Breast epithelium (tissue), 4 donors: ENCODE results near the gene PTPRK. TPM values are rescaled to one million over a fixed set of nuclear protein-coding genes. Genes with fewer than 3 reads are reported as not detected.

Source experiments
- DNase-seq, 2 donors: peaks; one replicate each; pipeline ENCODE4 v3.0.0-alpha.2; 2019; ENCODE audit warnings: low spot score in 2 of 2
- H3K27ac ChIP-seq, 2 donors: fragments of 200-600 bp; sonication (generic) in 1 of 2; one replicate each; pipeline ENCODE4 v1.5.1; 2016 to 2019; ENCODE audit warnings: mild to moderate bottlenecking in 1 of 2
- H3K27me3 ChIP-seq, 2 donors: fragments of 200-600 bp; sonication (generic) in 1 of 2; one replicate each; pipeline versions ENCODE4 v1.5.1 to v1.6.0; 2017 to 2019; ENCODE audit warnings: control low read depth in 1 of 2, mild to moderate bottlenecking in 1 of 2
- H3K36me3 ChIP-seq: fragments of 200-600 bp; one replicate; pipeline ENCODE4 v1.5.1; 2019
- H3K4me1 ChIP-seq, 2 donors: fragments of 200-600 bp; sonication (generic); one replicate each; pipeline ENCODE4 v1.5.1; 2016 to 2019; ENCODE audit warnings: control low read depth in 1 of 2
- H3K4me3 ChIP-seq, 3 donors: fragments of 200-600 bp; sonication (generic); 1 replicate in 2 of 3; 2 replicates in 1 of 3; pipeline ENCODE4 v1.5.1; 2016 to 2019; ENCODE audit warnings: mild to moderate bottlenecking in 3 of 3, moderate library complexity in 2 of 3
- H3K9me3 ChIP-seq, 2 donors: fragments of 200-600 bp; sonication (generic) in 1 of 2; one replicate each; pipeline ENCODE4 v1.5.1; 2016 to 2019; ENCODE audit warnings: control low read depth in 1 of 2
- POLR2A ChIP-seq: fragments of 450-650 bp; IDR thresholded peaks from one replicate; pipeline ENCODE4 v1.6.1; 2016; ENCODE audit warnings: antibody characterized with exemption, mild to moderate bottlenecking, moderate library complexity
- POLR2AphosphoS5 ChIP-seq, 3 donors: sonication (generic); formaldehyde crosslinking; IDR thresholded peaks; one replicate each; pipeline ENCODE4 v1.6.1; 2017; ENCODE audit warnings: antibody characterized with exemption in 3 of 3
- intact Hi-C: fragments of 100-400 bp; cut with DNase I; formaldehyde crosslinking; loops from one replicate; pipeline ENCODE4 v1.15.1; 2023; ENCODE audit warnings: low total_unique reads
- total RNA-seq, 3 donors: library from RNA; depleted of rRNA; stranded (reverse); fragments of >200 nt; gene quantifications; one replicate each; pipeline ENCODE4 v1.1.0, GENCODE V29; 2016
- TF ChIP-seq, protein P1 (sequence below), 3 donors: fragments of 450-650 bp; IDR thresholded peaks; one replicate each; pipeline ENCODE4 v1.5.1; 2016 to 2017; ENCODE audit warnings: antibody characterized with exemption in 3 of 3, mild to moderate bottlenecking in 3 of 3, moderate library complexity in 3 of 3

The PTPRK gene
- total RNA-seq, 3 donors from 2014 or later: 29.1 to 134 (median 77.0) TPM

DNA sequence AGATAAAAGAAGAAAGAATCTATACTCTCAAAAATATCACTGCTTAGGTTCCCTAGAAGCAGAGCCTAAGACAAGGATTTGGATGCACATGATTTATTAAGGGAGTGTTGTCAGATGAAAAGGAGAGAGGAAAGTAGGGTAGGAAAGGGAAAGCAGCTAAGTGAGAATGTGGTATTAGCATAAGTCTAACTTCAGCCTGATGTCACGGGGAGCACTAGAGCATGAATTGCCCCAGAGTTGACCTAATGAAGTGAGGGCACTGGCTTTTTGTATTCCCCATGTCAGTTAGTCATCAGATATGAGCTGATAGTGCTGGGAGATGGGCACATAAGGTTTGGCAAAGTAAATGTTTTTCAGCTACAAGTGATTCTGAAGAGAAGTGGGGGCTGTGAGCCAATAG lies 490.6 kb downstream of the PTPRK start:
- no peak for DNase-seq
- no peak overlapping the region for H3K27ac ChIP-seq
- no peaks in the 10 kb centered on the region for H3K9me3 ChIP-seq
- H3K36me3 ChIP-seq: no peaks in the 10 kb centered on the region
- no peak overlapping the region for H3K4me3 ChIP-seq
- H3K27me3 ChIP-seq: no peaks in the 10 kb centered on the region
- intact Hi-C loops: no loop called here
- no peaks in the 10 kb centered on the region for H3K4me1 ChIP-seq
- TF ChIP-seq POLR2AphosphoS5 (IDR thresholded peaks at IDR 0.05) (no peak), POLR2A (no peak)
- TF ChIP-seq, protein P1, sequence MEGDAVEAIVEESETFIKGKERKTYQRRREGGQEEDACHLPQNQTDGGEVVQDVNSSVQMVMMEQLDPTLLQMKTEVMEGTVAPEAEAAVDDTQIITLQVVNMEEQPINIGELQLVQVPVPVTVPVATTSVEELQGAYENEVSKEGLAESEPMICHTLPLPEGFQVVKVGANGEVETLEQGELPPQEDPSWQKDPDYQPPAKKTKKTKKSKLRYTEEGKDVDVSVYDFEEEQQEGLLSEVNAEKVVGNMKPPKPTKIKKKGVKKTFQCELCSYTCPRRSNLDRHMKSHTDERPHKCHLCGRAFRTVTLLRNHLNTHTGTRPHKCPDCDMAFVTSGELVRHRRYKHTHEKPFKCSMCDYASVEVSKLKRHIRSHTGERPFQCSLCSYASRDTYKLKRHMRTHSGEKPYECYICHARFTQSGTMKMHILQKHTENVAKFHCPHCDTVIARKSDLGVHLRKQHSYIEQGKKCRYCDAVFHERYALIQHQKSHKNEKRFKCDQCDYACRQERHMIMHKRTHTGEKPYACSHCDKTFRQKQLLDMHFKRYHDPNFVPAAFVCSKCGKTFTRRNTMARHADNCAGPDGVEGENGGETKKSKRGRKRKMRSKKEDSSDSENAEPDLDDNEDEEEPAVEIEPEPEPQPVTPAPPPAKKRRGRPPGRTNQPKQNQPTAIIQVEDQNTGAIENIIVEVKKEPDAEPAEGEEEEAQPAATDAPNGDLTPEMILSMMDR (IDR thresholded peaks at IDR 0.05): no peak

GRCh38 chr6:128028183-128028582 lies 492.2 kb downstream of the PTPRK start:
- Histone ChIP-seq H3K4me3 (no peak overlapping the region), H3K27ac (no peak overlapping the region), H3K4me1 (no peaks in the 10 kb centered on the region), H3K36me3 (no peaks in the 10 kb centered on the region), H3K27me3 (no peaks in the 10 kb centered on the region), H3K9me3 (no peaks in the 10 kb centered on the region)
- intact Hi-C loops: no loop called here
- TF ChIP-seq, protein P1 (IDR thresholded peaks at IDR 0.05): no peak
- TF ChIP-seq POLR2A (no peak), POLR2AphosphoS5 (IDR thresholded peaks at IDR 0.05) (no peak)
- no peak for DNase-seq

GRCh38 chr6:128025478-128025877 lies 494.9 kb downstream of the PTPRK start:
- no peak for DNase-seq
- no peaks in the 10 kb centered on the region for H3K9me3 ChIP-seq
- no peaks in the 10 kb centered on the region for H3K4me1 ChIP-seq
- no peak overlapping the region for H3K4me3 ChIP-seq
- H3K27me3 ChIP-seq: no peaks in the 10 kb centered on the region
- no peak for TF ChIP-seq POLR2AphosphoS5 (IDR thresholded peaks at IDR 0.05)
- TF ChIP-seq, protein P1 (IDR thresholded peaks at IDR 0.05): no peak
- no peak for TF ChIP-seq POLR2A
- no peaks in the 10 kb centered on the region for H3K36me3 ChIP-seq
- intact Hi-C loops: no loop called here
- no peak overlapping the region for H3K27ac ChIP-seq

- Histone ChIP-seq H3K27ac (no peak overlapping the region), H3K4me3 (no peak overlapping the region), H3K27me3 (no peaks in the 10 kb centered on the region), H3K9me3 (no peaks in the 10 kb centered on the region), H3K36me3 (no peaks in the 10 kb centered on the region), H3K4me1 (no peaks in the 10 kb centered on the region)
- intact Hi-C loops: no loop called here
- no peak for DNase-seq
- no peak for TF ChIP-seq POLR2A
- TF ChIP-seq POLR2AphosphoS5 (IDR thresholded peaks at IDR 0.05): no peak
- TF ChIP-seq, protein P1 (IDR thresholded peaks at IDR 0.05): no peak
These were observed 495.4 kb downstream of the PTPRK start for GRCh38 chr6:128024969-128025368.

GRCh38 chr6:128024046-128024445 lies 496.4 kb downstream of the PTPRK start:
- Histone ChIP-seq H3K27me3 (no peaks in the 10 kb centered on the region), H3K36me3 (no peaks in the 10 kb centered on the region), H3K27ac (no peak overlapping the region), H3K9me3 (no peaks in the 10 kb centered on the region), H3K4me3 (no peak overlapping the region), H3K4me1 (no peaks in the 10 kb centered on the region)
- intact Hi-C loops: no loop called here
- TF ChIP-seq, protein P1 (IDR thresholded peaks at IDR 0.05): no peak
- TF ChIP-seq POLR2AphosphoS5 (IDR thresholded peaks at IDR 0.05) (no peak), POLR2A (no peak)
- DNase-seq: no peak
